OCI-LY7 (cell line): ENCODE results near the gene KRT37. TPM values are rescaled to one million over a fixed set of nuclear protein-coding genes. Genes with fewer than 3 reads are reported as not detected.

Experiments
- BruUV-seq: library from RNA; stranded (reverse); fragments of 400-500 nt; replicated peaks from 2 replicates; lab custom pipeline; 2021; lab: Mats Ljungman, UMichigan
- CTCF ChIA-PET: fragments of 300-600 bp; sonication (Branson Sonifier 250); formaldehyde crosslinking; loops from one replicate; lab custom pipeline; 2022; ENCODE audit warnings: antibody characterized with exemption; ENCODE audit not compliant: unreplicated experiment; lab: Charles Lee
- POLR2A ChIA-PET: fragments of 300-600 bp; sonication (Branson Sonifier 250); formaldehyde crosslinking; loops from one replicate; lab custom pipeline; 2022; ENCODE audit warnings: antibody characterized with exemption; lab: Charles Lee
- DNase-seq: peaks from one replicate; pipeline ENCODE4 v3.0.0-alpha.2; 2015; ENCODE audit warnings: low spot score
- H2AFZ ChIP-seq: fragments of 200-600 bp; sonication (generic), shearing (Covaris generic); 2 replicates; pipeline ENCODE4 v1.6.1; 2014; ENCODE audit warnings: mild to moderate bottlenecking, antibody characterized with exemption, low read length, moderate library complexity
- H3K27ac ChIP-seq: fragments of 200-600 bp; sonication (generic); 2 replicates; pipeline ENCODE4 v1.5.1; 2014; ENCODE audit warnings: mixed run types, low read depth, mild to moderate bottlenecking, moderate library complexity, low read length, inconsistent platforms; ENCODE audit not compliant: poor library complexity, severe bottlenecking
- H3K36me3 ChIP-seq: fragments of 200-600 bp; sonication (generic); 2 replicates; pipeline ENCODE4 v1.6.1; 2014; ENCODE audit warnings: mild to moderate bottlenecking, antibody characterized with exemption, low read length, moderate library complexity, mixed read lengths; ENCODE audit not compliant: insufficient read depth
- H3K4me1 ChIP-seq: fragments of 200-600 bp; sonication (generic); 2 replicates; pipeline ENCODE4 v1.5.1; 2014; ENCODE audit warnings: mild to moderate bottlenecking, low read length; ENCODE audit not compliant: insufficient read depth, poor library complexity, severe bottlenecking
- H3K4me2 ChIP-seq: fragments of 200-600 bp; sonication (generic); 2 replicates; pipeline ENCODE4 v1.6.1; 2014; ENCODE audit warnings: mild to moderate bottlenecking, low read length
- H3K4me3 ChIP-seq: fragments of 200-600 bp; sonication (generic); 2 replicates; pipeline ENCODE4 v1.5.1; 2014; ENCODE audit warnings: mild to moderate bottlenecking, low read depth, low read length; ENCODE audit not compliant: poor library complexity, severe bottlenecking
- H3K79me2 ChIP-seq: fragments of 200-600 bp; sonication (generic); 2 replicates; pipeline ENCODE4 v1.6.1; 2016; ENCODE audit warnings: low read depth, mild to moderate bottlenecking, low read length, moderate library complexity, mixed read lengths; ENCODE audit not compliant: insufficient read depth
- H3K9me2 ChIP-seq: fragments of 200-600 bp; sonication (generic); 2 replicates; pipeline ENCODE4 v1.6.1; 2016; ENCODE audit warnings: mild to moderate bottlenecking, low read length, mixed read lengths; ENCODE audit not compliant: insufficient read depth
- H3K9me3 ChIP-seq: fragments of 200-600 bp; sonication (generic); 2 replicates; pipeline ENCODE4 v1.6.1; 2014; ENCODE audit warnings: mild to moderate bottlenecking, mixed run types, low read length, mixed read lengths
- H4K20me1 ChIP-seq: fragments of 200-600 bp; sonication (generic); 2 replicates; pipeline ENCODE4 v1.6.1; 2014; ENCODE audit warnings: mild to moderate bottlenecking, antibody characterized with exemption, low read length, moderate library complexity, mixed read lengths; ENCODE audit not compliant: insufficient read depth
- EZH2phosphoT487 ChIP-seq: fragments of 200-600 bp; sonication (generic); IDR thresholded peaks from 2 replicates; pipeline ENCODE4 v1.6.1; 2018; ENCODE audit warnings: low read depth, borderline replicate concordance, mild to moderate bottlenecking, mixed run types, antibody characterized with exemption, low read length, moderate library complexity, mixed read lengths
- intact Hi-C: fragments of 100-400 bp; cut with micrococcal nuclease; formaldehyde crosslinking; loops from one replicate; pipeline ENCODE4 v1.10.0; 2022; ENCODE audit not compliant: unreplicated experiment
- total RNA-seq, 2 experiments: library from RNA; depleted of rRNA in 1 of 2; stranded (reverse); fragments of >200 nt in 1 of 2; shearing (Covaris generic) in 1 of 2; gene quantifications; 2 replicates each; pipeline ENCODE4 v1.2.3, GENCODE V29; 2014 to 2022
- TF ChIP-seq, protein P1 (sequence below): fragments of 200-600 bp; sonication (generic); conservative IDR thresholded peaks from 2 replicates; pipeline ENCODE4 v1.5.1; 2014; ENCODE audit warnings: mild to moderate bottlenecking, antibody characterized with exemption, low read length, moderate library complexity, mixed read lengths

The KRT37 gene
- total RNA-seq, 2 experiments from 2014 or later, result not detected

- H3K36me3 ChIP-seq, result no peaks in the 10 kb centered on the region
- no peak overlapping the region for H3K4me2 ChIP-seq
- no peaks in the 10 kb centered on the region for H4K20me1 ChIP-seq
- no peak overlapping the region for H3K4me3 ChIP-seq
- H3K27ac ChIP-seq, result no peak overlapping the region
- no peaks in the 10 kb centered on the region for H3K4me1 ChIP-seq
- TF ChIP-seq, protein P1, sequence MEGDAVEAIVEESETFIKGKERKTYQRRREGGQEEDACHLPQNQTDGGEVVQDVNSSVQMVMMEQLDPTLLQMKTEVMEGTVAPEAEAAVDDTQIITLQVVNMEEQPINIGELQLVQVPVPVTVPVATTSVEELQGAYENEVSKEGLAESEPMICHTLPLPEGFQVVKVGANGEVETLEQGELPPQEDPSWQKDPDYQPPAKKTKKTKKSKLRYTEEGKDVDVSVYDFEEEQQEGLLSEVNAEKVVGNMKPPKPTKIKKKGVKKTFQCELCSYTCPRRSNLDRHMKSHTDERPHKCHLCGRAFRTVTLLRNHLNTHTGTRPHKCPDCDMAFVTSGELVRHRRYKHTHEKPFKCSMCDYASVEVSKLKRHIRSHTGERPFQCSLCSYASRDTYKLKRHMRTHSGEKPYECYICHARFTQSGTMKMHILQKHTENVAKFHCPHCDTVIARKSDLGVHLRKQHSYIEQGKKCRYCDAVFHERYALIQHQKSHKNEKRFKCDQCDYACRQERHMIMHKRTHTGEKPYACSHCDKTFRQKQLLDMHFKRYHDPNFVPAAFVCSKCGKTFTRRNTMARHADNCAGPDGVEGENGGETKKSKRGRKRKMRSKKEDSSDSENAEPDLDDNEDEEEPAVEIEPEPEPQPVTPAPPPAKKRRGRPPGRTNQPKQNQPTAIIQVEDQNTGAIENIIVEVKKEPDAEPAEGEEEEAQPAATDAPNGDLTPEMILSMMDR, result no peak
- TF ChIP-seq EZH2phosphoT487, result no peak
- CTCF ChIA-PET, result no interaction called here
- H3K9me2 ChIP-seq, result no peaks in the 10 kb centered on the region
- H3K79me2 ChIP-seq, result no peaks in the 10 kb centered on the region
- no peaks in the 10 kb centered on the region for H3K9me3 ChIP-seq
- BruUV-seq, result no TSS peak
- H2AFZ ChIP-seq, result no peak overlapping the region
- POLR2A ChIA-PET, result no interaction called here
- DNase-seq, result no peak
- intact Hi-C loops, result no loop called here
Observed at GRCh38 chr17:41456204-41456603, 31.8 kb upstream of the KRT37 start.

DNA sequence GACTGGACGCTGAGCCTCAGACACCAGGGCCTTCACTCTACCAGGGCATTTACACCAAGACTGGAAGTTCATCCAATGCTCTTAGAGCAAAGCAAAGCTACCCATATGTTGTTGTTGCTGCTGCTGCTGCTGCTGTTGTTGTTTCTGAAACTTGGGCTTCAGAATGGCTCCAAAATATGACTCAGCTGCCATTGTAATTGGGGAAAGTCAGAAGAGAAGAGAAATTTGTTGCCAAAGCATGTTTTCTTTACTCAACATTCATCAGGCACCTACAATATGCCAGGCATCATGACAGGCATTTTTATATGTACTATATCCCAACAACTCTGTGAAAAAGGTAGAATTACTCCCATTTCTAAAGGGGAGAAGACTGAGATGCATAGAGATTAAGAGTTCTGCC is 30.9 kb upstream of the KRT37 start:
- Histone ChIP-seq H4K20me1 (no peaks in the 10 kb centered on the region), H3K4me2 (no peak overlapping the region), H3K79me2 (no peaks in the 10 kb centered on the region), H2AFZ (no peak overlapping the region), H3K4me1 (no peaks in the 10 kb centered on the region), H3K27ac (no peak overlapping the region), H3K36me3 (no peaks in the 10 kb centered on the region), H3K4me3 (no peak overlapping the region), H3K9me2 (no peaks in the 10 kb centered on the region), H3K9me3 (no peaks in the 10 kb centered on the region)
- no peak for DNase-seq
- BruUV-seq, result no TSS peak
- ChIA-PET CTCF (no interaction called here), POLR2A (interaction anchor here (0.6 kb wide), 1 partner anchor 98 kb away, joined by 4 read pairs; no protein-coding TSS in a partner anchor)
- intact Hi-C loops, result no loop called here
- TF ChIP-seq, protein P1, result no peak
- TF ChIP-seq EZH2phosphoT487, result no peak

DNA sequence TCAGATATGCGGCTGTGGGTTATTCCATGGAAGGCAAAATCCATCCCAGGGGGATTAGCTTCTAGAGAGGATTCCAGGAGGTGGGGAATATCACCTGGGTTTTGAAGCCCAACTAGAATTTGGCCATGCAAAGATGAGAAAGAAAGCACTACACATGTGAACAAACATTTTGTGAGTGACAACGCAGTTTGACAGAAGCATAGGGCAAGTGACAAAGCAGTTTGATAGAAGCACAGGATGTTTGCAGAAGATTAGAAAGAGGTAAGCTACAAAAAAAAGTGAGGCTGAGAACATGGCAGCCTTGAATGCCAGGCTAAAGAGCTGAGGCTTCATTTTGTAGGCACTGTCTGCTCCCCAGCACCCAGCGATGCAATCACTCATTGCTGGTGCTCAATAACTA is 28.7 kb upstream of the KRT37 start:
- no peaks in the 10 kb centered on the region for H3K9me3 ChIP-seq
- ChIA-PET POLR2A (interaction anchor here (0.7 kb wide), 1 partner anchor 110 kb away, joined by 3 read pairs; no protein-coding TSS in a partner anchor), CTCF (no interaction called here)
- H3K27ac ChIP-seq, result no peak overlapping the region
- no peak overlapping the region for H3K4me2 ChIP-seq
- H2AFZ ChIP-seq, result no peak overlapping the region
- no peaks in the 10 kb centered on the region for H3K4me1 ChIP-seq
- H3K36me3 ChIP-seq, result no peaks in the 10 kb centered on the region
- H3K79me2 ChIP-seq, result no peaks in the 10 kb centered on the region
- no TSS peak for BruUV-seq
- H3K4me3 ChIP-seq, result no peak overlapping the region
- no peak for TF ChIP-seq EZH2phosphoT487
- TF ChIP-seq, protein P1, result no peak
- DNase-seq, result no peak
- intact Hi-C loops, result no loop called here
- no peaks in the 10 kb centered on the region for H4K20me1 ChIP-seq
- H3K9me2 ChIP-seq, result no peaks in the 10 kb centered on the region
